ENCODE results near the gene NDUFS8. TPM values are rescaled to one million over a fixed set of nuclear protein-coding genes. Genes with fewer than 3 reads are reported as not detected.

Gene NDUFS8
- total RNA-seq, 5 donors from 2014 or later (not counting 1 experiment from before 2014, with no cell fraction given): 76.9 to 102 (median 91.1) TPM

DNA sequence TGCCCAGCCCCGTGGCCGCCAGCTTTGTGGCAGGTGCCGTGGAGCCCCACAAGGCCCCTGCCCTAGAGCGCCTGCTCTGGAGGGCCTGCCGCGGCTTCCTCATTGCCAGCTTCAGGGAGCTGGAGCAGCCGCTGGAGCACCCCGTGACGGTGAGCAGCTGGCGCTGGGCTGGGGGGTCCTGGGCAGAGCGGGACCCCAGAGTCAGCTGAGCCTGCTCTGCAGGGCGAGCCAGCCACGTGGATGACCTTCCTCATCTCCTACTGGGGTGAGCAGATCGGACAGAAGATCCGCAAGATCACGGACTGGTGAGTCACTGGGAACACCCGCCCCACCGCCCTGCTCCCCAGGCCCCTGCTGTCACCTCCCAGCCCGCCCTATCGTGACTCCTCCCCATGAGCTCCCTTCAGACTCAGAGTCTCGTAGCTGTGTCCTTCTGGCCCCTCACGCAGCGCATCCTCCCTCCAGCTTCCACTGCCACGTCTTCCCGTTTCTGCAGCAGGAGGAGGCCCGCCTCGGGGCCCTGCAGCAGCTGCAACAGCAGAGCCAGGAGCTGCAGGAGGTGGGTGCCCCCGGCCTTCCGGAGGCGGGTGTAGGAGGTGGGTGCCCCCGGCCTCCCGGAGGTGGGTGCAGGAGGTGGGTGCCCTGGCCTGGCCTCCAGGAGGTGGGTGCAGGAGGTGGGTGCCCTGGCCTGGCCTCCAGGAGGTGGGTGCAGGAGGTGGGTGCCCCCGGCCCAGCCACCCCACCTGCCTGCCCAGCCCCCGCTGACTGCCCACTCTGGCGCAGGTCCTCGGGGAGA lies 13.1 kb downstream of the NDUFS8 start:
- H3K9me3 ChIP-seq: no peaks in the 10 kb centered on the region
- WGBS (ENCODE audit: insufficient coverage): 93% methylated on average over 28 of the region's 36 CpGs
- Mint-ChIP-seq H3K4me1 (peaks cover 12 to 16% (median 12%) of the 10 kb centered on the region in 3 donors), H3K9me3 (no peaks in the 10 kb centered on the region), H3K36me3 (peaks cover 3% of the 10 kb centered on the region), H3K4me3 (no peak overlapping the region), H3K27ac (no peak overlapping the region), H3K27me3 (no peaks in the 10 kb centered on the region)
- no peaks in the 10 kb centered on the region for H3K27me3 ChIP-seq (replicated peaks in 1 of 2; ENCODE audit: control insufficient read depth in 2 of 2, extremely low read depth in 1 of 2, insufficient read depth in 2 of 2, low read length in 1 of 2)
- H3K4me3 ChIP-seq (ENCODE audit: control insufficient read depth in 1 of 2, extremely low read depth in 1 of 2, low read length in 1 of 2): no peak overlapping the region
- ATAC-seq (replicated peaks in 1 of 4): no peak
- ChIA-PET CTCF (no interaction called here), POLR2A (interaction anchor here in 1 of 2 donors (0.7 kb wide), 1 partner anchor 80 kb away, joined by 6 read pairs; no protein-coding TSS in a partner anchor)
- no peak overlapping the region for H3K27ac ChIP-seq (ENCODE audit: low read length)
- no peak for DNase-seq
- H3K4me1 ChIP-seq (ENCODE audit: control insufficient read depth in 1 of 2, extremely low read depth in 1 of 2, insufficient read depth in 2 of 2, low read length in 2 of 2): peaks cover 2 to 43% of the 10 kb centered on the region in 2 experiments
- peaks cover 6 to 53% of the 10 kb centered on the region in 2 donors for H3K36me3 ChIP-seq (ENCODE audit: control insufficient read depth in 2 of 2, extremely low read depth in 1 of 2, insufficient read depth in 1 of 2, low read length in 1 of 2)

DNA sequence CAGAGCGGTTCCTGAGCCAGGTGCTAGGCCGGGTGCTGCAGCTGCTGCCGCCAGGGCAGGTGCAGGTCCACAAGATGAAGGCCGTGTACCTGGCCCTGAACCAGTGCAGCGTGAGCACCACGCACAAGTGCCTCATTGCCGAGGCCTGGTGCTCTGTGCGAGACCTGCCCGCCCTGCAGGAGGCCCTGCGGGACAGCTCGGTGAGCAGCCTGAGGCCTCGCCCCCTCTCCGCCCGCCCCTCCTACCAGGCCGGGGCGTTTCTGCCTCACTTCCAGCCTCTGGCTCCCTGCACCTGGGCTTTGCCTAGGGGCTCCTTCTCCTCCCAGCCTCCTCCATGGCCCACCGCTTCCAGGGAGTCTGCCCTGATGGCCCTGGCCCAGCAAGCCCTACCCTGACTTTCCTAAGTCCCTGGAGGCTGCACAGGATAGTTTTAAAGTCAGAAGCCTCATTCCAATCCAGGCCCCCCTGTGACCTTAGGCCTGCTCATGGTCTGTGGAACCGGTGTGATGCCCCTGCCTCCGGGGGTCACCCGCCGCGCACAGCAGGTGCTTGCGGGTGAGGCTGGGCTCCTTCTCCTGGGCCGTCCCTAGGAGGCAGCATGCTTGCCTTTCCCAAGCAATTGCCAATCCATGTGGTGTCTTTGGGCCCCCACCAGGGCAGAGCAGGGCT lies 13.8 kb downstream of the NDUFS8 start:
- H3K9me3 Mint-ChIP-seq: no peaks in the 10 kb centered on the region
- DNase-seq (no peak), ATAC-seq (replicated peaks in 1 of 4) (no peak)
- no peaks in the 10 kb centered on the region for H3K27me3 Mint-ChIP-seq
- peaks cover 12 to 16% (median 12%) of the 10 kb centered on the region in 3 donors for H3K4me1 Mint-ChIP-seq
- no peak overlapping the region for H3K27ac Mint-ChIP-seq
- H3K4me1 ChIP-seq (ENCODE audit: control insufficient read depth in 1 of 2, extremely low read depth in 1 of 2, insufficient read depth in 2 of 2, low read length in 2 of 2): peaks cover 2 to 37% of the 10 kb centered on the region in 2 experiments
- no peak overlapping the region for H3K4me3 Mint-ChIP-seq
- no peaks in the 10 kb centered on the region for H3K9me3 ChIP-seq
- peaks cover 12 to 60% of the 10 kb centered on the region in 2 donors for H3K36me3 ChIP-seq (ENCODE audit: control insufficient read depth in 2 of 2, extremely low read depth in 1 of 2, insufficient read depth in 1 of 2, low read length in 1 of 2)
- POLR2A ChIA-PET: interaction anchor here in 1 of 2 donors (0.7 kb wide), 1 partner anchor 81 kb away, joined by 6 read pairs; no protein-coding TSS in a partner anchor
- no peak overlapping the region for H3K4me3 ChIP-seq (ENCODE audit: control insufficient read depth in 1 of 2, extremely low read depth in 1 of 2, low read length in 1 of 2)
- CTCF ChIA-PET: no interaction called here
- peaks cover 3% of the 10 kb centered on the region for H3K36me3 Mint-ChIP-seq
- no peak overlapping the region for H3K27ac ChIP-seq (ENCODE audit: low read length)
- WGBS (ENCODE audit: insufficient coverage): 94% methylated on average over 23 of the region's 24 CpGs
- no peaks in the 10 kb centered on the region for H3K27me3 ChIP-seq (replicated peaks in 1 of 2; ENCODE audit: control insufficient read depth in 2 of 2, extremely low read depth in 1 of 2, insufficient read depth in 2 of 2, low read length in 1 of 2)

DNA sequence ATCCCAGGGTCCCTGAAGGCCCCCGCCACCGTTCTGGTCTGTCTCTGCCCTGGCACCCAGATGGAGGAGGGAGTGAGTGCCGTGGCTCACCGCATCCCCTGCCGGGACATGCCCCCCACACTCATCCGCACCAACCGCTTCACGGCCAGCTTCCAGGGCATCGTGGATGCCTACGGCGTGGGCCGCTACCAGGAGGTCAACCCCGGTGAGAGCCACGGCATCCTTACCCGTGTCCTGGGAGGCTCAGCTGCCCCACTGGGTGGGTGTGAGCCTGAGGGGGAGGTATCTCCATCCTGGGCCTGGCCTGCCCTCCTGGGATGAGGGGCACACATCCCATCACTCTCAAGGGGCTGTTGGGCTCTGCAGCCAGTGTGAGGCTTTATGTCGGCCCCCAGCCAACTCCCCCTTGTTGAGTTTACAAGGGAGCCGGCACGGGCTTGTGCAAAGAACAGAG lies 14.4 kb downstream of the NDUFS8 start:
- 93% methylated on average over 3 of the region's 18 CpGs for WGBS (ENCODE audit: insufficient coverage)
- ChIA-PET CTCF (interaction anchor here in 1 of 2 donors (0.7 kb wide), 1 partner anchor 141 kb away, joined by 3 read pairs; no protein-coding TSS in a partner anchor), POLR2A (no interaction called here)
- no peak overlapping the region for H3K4me3 Mint-ChIP-seq
- H3K27me3 Mint-ChIP-seq: no peaks in the 10 kb centered on the region
- H3K4me1 ChIP-seq (ENCODE audit: control insufficient read depth in 1 of 2, extremely low read depth in 1 of 2, insufficient read depth in 2 of 2, low read length in 2 of 2): peaks cover 2 to 30% of the 10 kb centered on the region in 2 experiments
- no peak overlapping the region for H3K4me3 ChIP-seq (ENCODE audit: control insufficient read depth in 1 of 2, extremely low read depth in 1 of 2, low read length in 1 of 2)
- peaks cover 3% of the 10 kb centered on the region for H3K36me3 Mint-ChIP-seq
- no peaks in the 10 kb centered on the region for H3K27me3 ChIP-seq (replicated peaks in 1 of 2; ENCODE audit: control insufficient read depth in 2 of 2, extremely low read depth in 1 of 2, insufficient read depth in 2 of 2, low read length in 1 of 2)
- ATAC-seq (replicated peaks in 1 of 4): no peak
- peaks cover 9 to 14% (median 11%) of the 10 kb centered on the region in 3 donors for H3K4me1 Mint-ChIP-seq
- no peak overlapping the region for H3K27ac ChIP-seq (ENCODE audit: low read length)
- no peaks in the 10 kb centered on the region for H3K9me3 ChIP-seq
- peaks cover 15 to 67% of the 10 kb centered on the region in 2 donors for H3K36me3 ChIP-seq (ENCODE audit: control insufficient read depth in 2 of 2, extremely low read depth in 1 of 2, insufficient read depth in 1 of 2, low read length in 1 of 2)
- DNase-seq: no peak
- no peaks in the 10 kb centered on the region for H3K9me3 Mint-ChIP-seq
- no peak overlapping the region for H3K27ac Mint-ChIP-seq

DNA sequence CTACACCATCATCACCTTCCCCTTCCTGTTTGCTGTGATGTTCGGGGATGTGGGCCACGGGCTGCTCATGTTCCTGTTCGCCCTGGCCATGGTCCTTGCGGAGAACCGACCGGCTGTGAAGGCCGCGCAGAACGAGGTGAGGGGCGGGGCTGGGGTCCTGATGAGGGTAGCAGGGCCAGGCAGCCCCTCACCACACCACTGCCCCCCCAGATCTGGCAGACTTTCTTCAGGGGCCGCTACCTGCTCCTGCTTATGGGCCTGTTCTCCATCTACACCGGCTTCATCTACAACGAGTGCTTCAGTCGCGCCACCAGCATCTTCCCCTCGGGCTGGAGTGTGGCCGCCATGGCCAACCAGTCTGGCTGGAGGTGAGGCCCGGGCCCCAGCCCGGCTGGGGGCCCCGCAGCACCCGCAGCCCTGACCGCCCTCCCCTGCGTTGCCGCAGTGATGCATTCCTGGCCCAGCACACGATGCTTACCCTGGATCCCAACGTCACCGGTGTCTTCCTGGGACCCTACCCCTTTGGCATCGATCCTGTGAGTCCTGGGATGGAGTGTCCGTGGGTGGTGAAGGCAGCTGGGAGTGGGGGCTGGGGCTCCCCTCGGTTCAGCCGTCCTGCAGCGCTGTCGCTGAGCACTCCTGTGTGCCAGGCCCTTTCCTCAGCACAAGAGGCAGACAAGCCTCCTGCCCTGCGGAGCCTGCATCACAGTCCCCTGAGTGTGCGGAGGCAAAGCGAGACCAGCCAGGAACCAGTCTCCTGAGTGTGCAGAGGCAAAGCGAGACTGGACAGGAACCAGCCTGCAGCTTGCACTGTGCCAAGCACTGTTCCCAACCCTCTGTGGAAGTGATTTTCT lies 17.2 kb downstream of the NDUFS8 start:
- CTCF ChIA-PET: no interaction called here

DNA sequence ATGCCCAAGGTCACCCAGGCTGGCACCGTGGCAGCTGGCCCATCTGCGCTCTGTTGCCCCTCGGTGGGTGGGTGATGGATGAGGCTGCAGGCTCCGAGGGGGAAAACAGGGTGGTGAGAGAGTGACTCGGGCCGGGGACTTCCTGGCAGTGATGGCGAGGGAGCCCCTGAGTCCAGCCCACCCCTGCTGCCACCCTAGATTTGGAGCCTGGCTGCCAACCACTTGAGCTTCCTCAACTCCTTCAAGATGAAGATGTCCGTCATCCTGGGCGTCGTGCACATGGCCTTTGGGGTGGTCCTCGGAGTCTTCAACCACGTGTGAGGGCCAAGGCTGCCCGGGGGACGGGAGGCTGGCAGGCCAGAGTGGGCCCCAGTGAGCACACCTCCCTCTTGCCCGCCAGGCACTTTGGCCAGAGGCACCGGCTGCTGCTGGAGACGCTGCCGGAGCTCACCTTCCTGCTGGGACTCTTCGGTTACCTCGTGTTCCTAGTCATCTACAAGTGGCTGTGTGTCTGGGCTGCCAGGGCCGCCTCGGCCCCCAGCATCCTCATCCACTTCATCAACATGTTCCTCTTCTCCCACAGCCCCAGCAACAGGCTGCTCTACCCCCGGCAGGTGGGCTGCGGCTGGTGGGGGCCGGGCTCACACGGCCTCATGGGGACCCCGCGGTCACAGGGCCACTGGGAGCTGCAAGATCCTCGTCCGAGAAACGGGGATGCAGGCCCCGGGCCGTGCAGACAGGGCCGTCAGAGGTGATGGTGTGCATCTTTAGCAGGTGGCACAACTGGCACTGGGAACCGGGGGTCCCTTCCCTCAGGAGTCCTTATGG lies 18.4 kb downstream of the NDUFS8 start:
- H3K4me1 Mint-ChIP-seq: no peaks in the 10 kb centered on the region
- POLR2A ChIA-PET: no interaction called here
- Histone ChIP-seq H3K36me3 (ENCODE audit: control insufficient read depth in 2 of 2, extremely low read depth in 1 of 2, insufficient read depth in 1 of 2, low read length in 1 of 2) (peaks cover 34 to 76% of the 10 kb centered on the region in 2 donors), H3K9me3 (no peaks in the 10 kb centered on the region), H3K4me3 (ENCODE audit: control insufficient read depth in 1 of 2, extremely low read depth in 1 of 2, low read length in 1 of 2) (no peak overlapping the region), H3K4me1 (ENCODE audit: control insufficient read depth in 1 of 2, extremely low read depth in 1 of 2, insufficient read depth in 2 of 2, low read length in 2 of 2) (no peaks in the 10 kb centered on the region), H3K27ac (ENCODE audit: low read length) (no peak overlapping the region), H3K27me3 (replicated peaks in 1 of 2; ENCODE audit: control insufficient read depth in 2 of 2, extremely low read depth in 1 of 2, insufficient read depth in 2 of 2, low read length in 1 of 2) (no peaks in the 10 kb centered on the region)
- no peaks in the 10 kb centered on the region for H3K9me3 Mint-ChIP-seq
- peaks cover 16% of the 10 kb centered on the region for H3K36me3 Mint-ChIP-seq
- CTCF ChIA-PET: no interaction called here
- 95% methylated on average over 34 of the region's 35 CpGs for WGBS (ENCODE audit: insufficient coverage)
- H3K27ac Mint-ChIP-seq: no peak overlapping the region
- H3K4me3 Mint-ChIP-seq: no peak overlapping the region
- H3K27me3 Mint-ChIP-seq: no peaks in the 10 kb centered on the region
- DNase-seq (no peak), ATAC-seq (replicated peaks in 1 of 4) (no peak)

More for the DNA sequence above, 17.2 kb downstream of the NDUFS8 start:
- Histone ChIP-seq H3K4me3 (ENCODE audit: control insufficient read depth in 1 of 2, extremely low read depth in 1 of 2, low read length in 1 of 2) (no peak overlapping the region), H3K27me3 (replicated peaks in 1 of 2; ENCODE audit: control insufficient read depth in 2 of 2, extremely low read depth in 1 of 2, insufficient read depth in 2 of 2, low read length in 1 of 2) (no peaks in the 10 kb centered on the region), H3K36me3 (ENCODE audit: control insufficient read depth in 2 of 2, extremely low read depth in 1 of 2, insufficient read depth in 1 of 2, low read length in 1 of 2) (peaks cover 31 to 86% of the 10 kb centered on the region in 2 donors), H3K9me3 (no peaks in the 10 kb centered on the region), H3K4me1 (ENCODE audit: control insufficient read depth in 1 of 2, extremely low read depth in 1 of 2, insufficient read depth in 2 of 2, low read length in 2 of 2) (peaks cover 0 to 4% of the 10 kb centered on the region in 2 experiments), H3K27ac (ENCODE audit: low read length) (no peak overlapping the region)
- POLR2A ChIA-PET: no interaction called here
- no peak overlapping the region for H3K4me3 Mint-ChIP-seq
- DNase-seq (no peak), ATAC-seq (replicated peaks in 1 of 4) (no peak)
- H3K4me1 Mint-ChIP-seq: no peaks in the 10 kb centered on the region
- WGBS (ENCODE audit: insufficient coverage): 96% methylated on average over 29 of the region's 37 CpGs
- H3K36me3 Mint-ChIP-seq: peaks cover 16% of the 10 kb centered on the region
- no peak overlapping the region for H3K27ac Mint-ChIP-seq
- no peaks in the 10 kb centered on the region for H3K9me3 Mint-ChIP-seq
- H3K27me3 Mint-ChIP-seq: no peaks in the 10 kb centered on the region
